K562 (cell line): ENCODE results near the gene MYO1D. TPM values are rescaled to one million over a fixed set of nuclear protein-coding genes. Genes with fewer than 3 reads are reported as not detected.

Experiments
- ATAC-seq: fragments of 200-7000 bp; cut with Tn5 transposase; 3 replicates; pipeline ENCODE4 v1.9.1; 2020; ENCODE audit warnings: moderate library complexity
- BruUV-seq: library from RNA; stranded (reverse); fragments of 400-500 nt; replicated peaks from 2 replicates; lab custom pipeline; 2021; lab: Mats Ljungman, UMichigan
- CTCF ChIA-PET: fragments of 300-600 bp; formaldehyde crosslinking; extraction: SDS; loops from one replicate; lab custom pipeline; 2021; ENCODE audit warnings: low intra/inter-chr PET ratio; lab: Yijun Ruan, JAX
- POLR2A ChIA-PET: fragments of 300-600, 350-650 bp; sonication (Branson Sonifier 250); formaldehyde crosslinking; extraction: SDS; loops from one replicate; lab custom pipeline; 2021; ENCODE audit warnings: antibody characterized with exemption, inconsistent platforms; lab: Yijun Ruan, JAX
- DNase-seq, 4 experiments: peaks; one replicate each; pipeline versions ENCODE4 v3.0.0 to v3.0.0-alpha.2; 2011 to 2018; ENCODE audit warnings: low spot score in 3 of 4, mixed read lengths in 3 of 4; ENCODE audit errors: extremely low read depth in 1 of 4
- FAIRE-seq: peaks from 2 replicates; lab custom pipeline; 2011; peaks lifted over from hg19 to GRCh38; lab: Jason Lieb, UNC
- H2AFZ ChIP-seq: 2 replicates; pipeline ENCODE4 v1.6.0; 2011; ENCODE audit warnings: low read depth, low read length, control low read depth, inconsistent platforms
- H3K27ac ChIP-seq: fragments of 200-600 bp; 3 replicates; pipeline ENCODE4 v1.8.0; 2011; ENCODE audit warnings: low read depth, mild to moderate bottlenecking, control low read depth, inconsistent platforms, low read length, moderate library complexity, mixed read lengths; ENCODE audit errors: extremely low read depth
- H3K27me3 ChIP-seq, 2 experiments: fragments of 300-600 bp in 1 of 2; 2 replicates in 1 of 2; 3 replicates in 1 of 2; pipeline versions ENCODE4 v1.6.0 to v1.8.0; 2011; ENCODE audit warnings: inconsistent platforms in 2 of 2, low read length in 2 of 2, mild to moderate bottlenecking in 1 of 2, mixed read lengths in 1 of 2, moderate library complexity in 1 of 2; ENCODE audit not compliant: control insufficient read depth in 2 of 2, insufficient read depth in 2 of 2
- H3K36me3 ChIP-seq: fragments of 300-600 bp; 3 replicates; pipeline ENCODE4 v1.8.0; 2011; ENCODE audit warnings: mild to moderate bottlenecking, low read length, inconsistent platforms; ENCODE audit not compliant: control insufficient read depth, insufficient read depth
- H3K4me1 ChIP-seq, 2 experiments: fragments of 200-600 bp in 1 of 2; replicated peaks in 1 of 2; 2 replicates in 1 of 2; 3 replicates in 1 of 2; pipeline versions ENCODE4 v1.5.1 to v1.8.0; 2011; ENCODE audit warnings: inconsistent platforms in 2 of 2, low read length in 2 of 2, mild to moderate bottlenecking in 1 of 2, mixed read lengths in 1 of 2, moderate library complexity in 1 of 2; ENCODE audit not compliant: control insufficient read depth in 2 of 2, insufficient read depth in 2 of 2
- H3K4me2 ChIP-seq: 2 replicates; pipeline ENCODE4 v1.6.1; 2011; ENCODE audit warnings: low read length, control low read depth, inconsistent platforms, mixed read lengths; ENCODE audit not compliant: insufficient read depth
- H3K4me3 ChIP-seq: fragments of 200-600 bp; sonication (generic), shearing (Covaris generic); 2 replicates; pipeline ENCODE4 v1.5.1; 2016; ENCODE audit warnings: control low read depth, inconsistent platforms
- H3K79me2 ChIP-seq: fragments of 200-600 bp; 3 replicates; pipeline ENCODE4 v1.8.0; 2011; ENCODE audit warnings: low read length, inconsistent platforms; ENCODE audit not compliant: control insufficient read depth, insufficient read depth
- H3K9ac ChIP-seq, 2 experiments: 2 replicates each; pipeline versions ENCODE4 v1.6.0 to v1.6.1; 2011; ENCODE audit warnings: low read depth in 2 of 2, low read length in 2 of 2, control low read depth in 1 of 2, inconsistent platforms in 1 of 2, mild to moderate bottlenecking in 1 of 2, mixed read lengths in 1 of 2; ENCODE audit not compliant: insufficient read depth in 1 of 2
- H3K9me1 ChIP-seq: one replicate; pipeline ENCODE4 v1.6.0; 2011; ENCODE audit warnings: inconsistent platforms, mild to moderate bottlenecking, low read length, moderate library complexity; ENCODE audit not compliant: control insufficient read depth, insufficient read depth
- H3K9me3 ChIP-seq: replicated peaks from 2 replicates; pipeline ENCODE4 v1.5.1; 2011; ENCODE audit warnings: low read depth, low read length, inconsistent platforms; ENCODE audit not compliant: control insufficient read depth, insufficient read depth
- H4K20me1 ChIP-seq: replicated peaks from 2 replicates; pipeline ENCODE4 v1.6.1; 2011; ENCODE audit warnings: low read length, inconsistent platforms, mixed read lengths; ENCODE audit not compliant: control insufficient read depth, insufficient read depth
- FOS ChIP-seq: IDR thresholded peaks from 3 replicates; pipeline ENCODE4 v1.6.1; 2011; ENCODE audit not compliant: insufficient read length; ENCODE audit errors: extremely low read depth
- HCFC1 ChIP-seq: IDR thresholded peaks from 2 replicates; pipeline ENCODE4 v1.6.1; 2012; ENCODE audit warnings: low read depth, low read length, improper control_type of control experiment
- JUNB ChIP-seq: fragments of 450-650 bp; formaldehyde crosslinking; conservative IDR thresholded peaks from 2 replicates; pipeline ENCODE4 v1.4.0; 2020; ENCODE audit warnings: mild to moderate bottlenecking
- MEIS2 ChIP-seq: fragments of 450-650 bp; IDR thresholded peaks from 2 replicates; pipeline ENCODE4 v1.6.1; 2014; ENCODE audit warnings: mild to moderate bottlenecking; ENCODE audit not compliant: partially characterized antibody
- PHB ChIP-seq: fragments of 250-450 bp; sonication (Bioruptor Pico); IDR thresholded peaks from 2 replicates; pipeline ENCODE4 v1.5.0; 2021
- POLR3G ChIP-seq: IDR thresholded peaks from 2 replicates; pipeline ENCODE4 v1.6.1; 2011; ENCODE audit not compliant: insufficient read length, insufficient replicate concordance; ENCODE audit errors: extremely low read depth
- ZC3H11A ChIP-seq: IDR thresholded peaks from 2 replicates; pipeline ENCODE4 v1.6.1; 2012; ENCODE audit warnings: low read depth, low read length, improper control_type of control experiment
- ZNF347 ChIP-seq: fragments of 450-650 bp; formaldehyde crosslinking; IDR thresholded peaks from 2 replicates; pipeline ENCODE4 v1.4.0; 2020; ENCODE audit warnings: low read depth, mild to moderate bottlenecking, moderate library complexity
- ZNF639 ChIP-seq, 2 experiments: fragments of 200-800 bp in 1 of 2; sonication (Bioruptor generic) in 1 of 2; sonication (generic) in 1 of 2; formaldehyde crosslinking in 1 of 2; IDR thresholded peaks in 1 of 2; conservative IDR thresholded peaks in 1 of 2; 2 replicates each; pipeline versions ENCODE4 v1.5.0 to v1.6.1; 2016 to 2020; ENCODE audit warnings: missing compliant biosample characterization in 1 of 2, missing genetic modification characterization in 1 of 2, missing genetic modification reagents in 1 of 2
- WGBS: fragments of 100-300 bp; shearing (Covaris generic); methylation state at CpG from one replicate; pipeline ENCODE4 v1.1.6; 2016; ENCODE audit warnings: low coverage, mixed read lengths; ENCODE audit not compliant: insufficient coverage; ENCODE audit errors: missing lambda C conversion rate; 5-methylcytosine and 5-hydroxymethylcytosine counted together
- in situ Hi-C: fragments of 300-500 bp; cut with MboI; formaldehyde crosslinking; loops from 4 replicates; pipeline ENCODE4 v1.15.0; 2018; ENCODE audit warnings: inconsistent platforms, mixed read lengths
- intact Hi-C: fragments of 100-400 bp; cut with micrococcal nuclease; formaldehyde crosslinking; loops from 2 replicates; pipeline ENCODE4 v1.14.2; 2022
- polyA plus RNA-seq, 8 experiments: library from polyadenylated mRNA; depleted of rRNA in 4 of 8; stranded (reverse) in 5 of 8; unstranded in 3 of 8; fragments of >200 nt; fragmentation: Nextera tagmentation in 2 of 8; fragmentation: Illumina TruSeq in 1 of 8; extraction: Ambion mirVana in 2 of 8; extraction: Trizol in 1 of 8; gene quantifications; 2 replicates each; pipeline versions ENCODE4 v1.2.1 to v1.2.3, GENCODE V29; 2011 to 2014; ENCODE audit warnings: inconsistent platforms in 1 of 8, missing spikeins in 1 of 8
- total RNA-seq, 7 experiments: library from RNA; depleted of rRNA in 6 of 7; stranded (reverse); fragments of >200 nt in 6 of 7; fragmentation: Illumina TruSeq in 2 of 7; extraction: Trizol in 2 of 7; gene quantifications; 2 replicates each; pipeline versions ENCODE4 v1.2.1 to v1.2.3, GENCODE V29; 2011 to 2021; ENCODE audit warnings: low replicate concordance in 1 of 7
- TF ChIP-seq, protein P1 (sequence below): sonication (generic); formaldehyde crosslinking; IDR thresholded peaks from 2 replicates; pipeline ENCODE4 v1.8.1; 2023; ENCODE audit warnings: mild to moderate bottlenecking, missing genetic modification reagents, moderate library complexity
- TF ChIP-seq, protein P2 (sequence below): sonication (generic); formaldehyde crosslinking; IDR thresholded peaks from 2 replicates; pipeline ENCODE4 v1.8.0; 2022; ENCODE audit warnings: missing genetic modification reagents, mild to moderate bottlenecking, moderate library complexity, borderline replicate concordance

Gene MYO1D
- total and polyA plus RNA-seq, 9 of the 15 experiments (the other 6 are each of a cell fraction or from before 2014, with no cell fraction given), result 2.1 to 71.2 (median 45.4) TPM

DNA sequence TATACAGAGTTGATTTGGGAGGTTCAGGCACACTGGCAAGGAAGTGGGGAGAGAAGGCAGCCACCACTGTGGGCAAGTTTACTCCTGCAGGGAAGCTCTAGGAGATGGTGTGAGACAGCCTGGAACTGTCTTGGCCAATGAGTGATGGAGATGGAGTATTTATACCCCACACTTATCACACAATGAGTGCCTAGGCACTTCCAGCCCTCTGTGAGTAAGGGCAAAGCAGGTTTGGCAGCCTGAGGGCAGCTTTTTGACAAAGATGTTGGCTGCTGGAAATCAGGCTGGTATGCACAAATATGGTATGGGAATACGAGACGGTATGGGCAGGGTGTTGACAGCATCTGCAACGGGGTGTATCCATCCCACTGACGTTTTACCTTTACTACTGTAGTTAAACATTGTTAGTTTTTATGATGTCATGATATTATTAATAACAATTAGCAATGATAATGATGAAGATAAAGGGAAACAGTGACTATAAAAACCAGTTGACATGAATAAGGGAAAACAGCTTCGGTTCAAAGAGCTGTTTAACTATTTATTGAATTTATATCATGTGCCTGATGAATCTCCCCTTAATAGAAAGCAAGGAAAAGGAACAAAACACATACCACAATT lies 240.2 kb downstream of the MYO1D start:
- no TSS peak for BruUV-seq
- Histone ChIP-seq H3K27ac (no peak overlapping the region), H3K4me3 (no peak overlapping the region), H3K9ac (no peak overlapping the region), H3K9me3 (no peaks in the 10 kb centered on the region), H2AFZ (no peak overlapping the region), H3K9me1 (no peaks in the 10 kb centered on the region), H3K27me3 (no peaks in the 10 kb centered on the region), H3K4me2 (no peak overlapping the region), H3K4me1 (no peaks in the 10 kb centered on the region), H4K20me1 (no peaks in the 10 kb centered on the region), H3K79me2 (no peaks in the 10 kb centered on the region), H3K36me3 (no peaks in the 10 kb centered on the region)
- POLR2A ChIA-PET, result interaction anchor here (0.9 kb wide), 1 partner anchor 18 kb away, joined by 3 read pairs; no protein-coding TSS in a partner anchor
- CTCF ChIA-PET, result no interaction called here
- no peak for FAIRE-seq
- no peak for DNase-seq
- WGBS, result 63% methylated on average over 5 of the region's 5 CpGs
- in situ Hi-C loops, result no loop called here
- ATAC-seq, result no peak
- intact Hi-C loops, result no loop called here
- TF ChIP-seq MEIS2, result no peak
- TF ChIP-seq ZNF347, result no peak

DNA sequence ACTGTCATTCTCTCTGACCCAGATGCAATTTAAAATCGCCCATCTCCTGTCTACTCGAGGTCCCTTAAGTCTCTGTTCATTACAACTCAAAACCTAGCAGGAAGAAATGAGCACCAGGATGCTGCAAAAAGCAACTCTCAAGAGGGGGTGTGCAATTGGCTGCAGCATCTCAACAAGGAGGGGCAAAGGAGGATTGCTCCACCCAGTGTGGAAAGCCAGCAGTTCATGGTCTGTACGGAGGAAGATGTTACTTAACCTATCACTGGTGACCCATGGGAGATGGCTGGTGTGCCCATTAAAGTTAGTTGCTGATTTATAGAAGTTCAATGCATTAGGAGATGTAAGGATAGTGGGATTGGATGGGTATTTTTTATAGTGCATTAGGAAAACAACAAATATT lies 242.8 kb downstream of the MYO1D start:
- no peak overlapping the region for H3K4me2 ChIP-seq
- no peak overlapping the region for H3K4me3 ChIP-seq
- no peaks in the 10 kb centered on the region for H3K36me3 ChIP-seq
- H3K79me2 ChIP-seq, result no peaks in the 10 kb centered on the region
- no peak for DNase-seq
- peak; percentile 51; the same call in 1 of the 3 replicates for ATAC-seq
- ChIA-PET POLR2A (no interaction called here), CTCF (no interaction called here)
- H3K27me3 ChIP-seq, result no peaks in the 10 kb centered on the region
- intact Hi-C loops, result no loop called here
- no peak overlapping the region for H3K9ac ChIP-seq
- 31% methylated on average over 3 of the region's 3 CpGs for WGBS
- no TSS peak for BruUV-seq
- H3K9me1 ChIP-seq, result no peaks in the 10 kb centered on the region
- H3K9me3 ChIP-seq, result no peaks in the 10 kb centered on the region
- in situ Hi-C loops, result no loop called here
- H3K4me1 ChIP-seq, result peaks cover 0 to 4% of the 10 kb centered on the region in 2 experiments; a peak in 2 of 5 replicates
- TF ChIP-seq, protein P1, sequence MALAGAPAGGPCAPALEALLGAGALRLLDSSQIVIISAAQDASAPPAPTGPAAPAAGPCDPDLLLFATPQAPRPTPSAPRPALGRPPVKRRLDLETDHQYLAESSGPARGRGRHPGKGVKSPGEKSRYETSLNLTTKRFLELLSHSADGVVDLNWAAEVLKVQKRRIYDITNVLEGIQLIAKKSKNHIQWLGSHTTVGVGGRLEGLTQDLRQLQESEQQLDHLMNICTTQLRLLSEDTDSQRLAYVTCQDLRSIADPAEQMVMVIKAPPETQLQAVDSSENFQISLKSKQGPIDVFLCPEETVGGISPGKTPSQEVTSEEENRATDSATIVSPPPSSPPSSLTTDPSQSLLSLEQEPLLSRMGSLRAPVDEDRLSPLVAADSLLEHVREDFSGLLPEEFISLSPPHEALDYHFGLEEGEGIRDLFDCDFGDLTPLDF, result no peak
- TF ChIP-seq FOS (no peak), POLR3G (no peak), ZC3H11A (no peak), ZNF639 (CRISPR knock-in tag; conservative IDR thresholded peaks at IDR 0.05 in 1 of 2, IDR thresholded peaks at IDR 0.05 in 1 of 2) (no peak), PHB (CRISPR knock-in tag) (no peak), HCFC1 (no peak), JUNB (CRISPR knock-in tag) (no peak)
- TF ChIP-seq, protein P2, sequence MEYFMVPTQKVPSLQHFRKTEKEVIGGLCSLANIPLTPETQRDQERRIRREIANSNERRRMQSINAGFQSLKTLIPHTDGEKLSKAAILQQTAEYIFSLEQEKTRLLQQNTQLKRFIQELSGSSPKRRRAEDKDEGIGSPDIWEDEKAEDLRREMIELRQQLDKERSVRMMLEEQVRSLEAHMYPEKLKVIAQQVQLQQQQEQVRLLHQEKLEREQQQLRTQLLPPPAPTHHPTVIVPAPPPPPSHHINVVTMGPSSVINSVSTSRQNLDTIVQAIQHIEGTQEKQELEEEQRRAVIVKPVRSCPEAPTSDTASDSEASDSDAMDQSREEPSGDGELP (CRISPR knock-in tag), result no peak
- no peak for FAIRE-seq
- no peaks in the 10 kb centered on the region for H4K20me1 ChIP-seq
- no peak overlapping the region for H2AFZ ChIP-seq
- H3K27ac ChIP-seq, result no peak overlapping the region
